SIG-M5 treated with dmso at 0.1 percent for 504 hours (cell line): ENCODE data around the gene PLA2G2C.
"Not testable (repeated sequence)": the region's sequence is repeated elsewhere in the genome, so short reads cannot be mapped to it uniquely, and the experiment has no call there.

Experiments
- DNase-seq: peaks from one replicate; lab custom pipeline; 2025; ENCODE audit not compliant: unreplicated experiment; lab: John Stamatoyannopoulos, UW

PLA2G2C gene

DNA sequence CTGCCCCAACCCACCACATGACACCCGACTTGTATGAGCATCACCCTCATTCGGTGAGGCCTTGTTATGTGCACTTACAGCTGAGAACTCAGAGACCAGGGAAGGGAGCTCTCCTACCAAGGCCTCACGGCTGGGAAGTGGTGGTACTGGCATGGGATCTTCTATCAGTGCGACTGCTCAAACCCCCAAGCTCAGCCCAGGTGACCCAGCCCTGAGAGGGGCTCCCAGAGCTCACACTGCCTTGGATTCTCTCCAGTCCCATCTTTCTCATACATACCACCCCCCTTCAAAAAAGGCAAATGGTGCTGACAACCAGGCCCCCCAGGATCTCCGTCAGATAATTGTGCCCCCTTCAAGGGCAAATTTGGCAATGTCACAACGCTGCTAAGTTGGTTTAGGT lies 48.0 kb downstream of the PLA2G2C start:
- DNase-seq = no peak

DNA sequence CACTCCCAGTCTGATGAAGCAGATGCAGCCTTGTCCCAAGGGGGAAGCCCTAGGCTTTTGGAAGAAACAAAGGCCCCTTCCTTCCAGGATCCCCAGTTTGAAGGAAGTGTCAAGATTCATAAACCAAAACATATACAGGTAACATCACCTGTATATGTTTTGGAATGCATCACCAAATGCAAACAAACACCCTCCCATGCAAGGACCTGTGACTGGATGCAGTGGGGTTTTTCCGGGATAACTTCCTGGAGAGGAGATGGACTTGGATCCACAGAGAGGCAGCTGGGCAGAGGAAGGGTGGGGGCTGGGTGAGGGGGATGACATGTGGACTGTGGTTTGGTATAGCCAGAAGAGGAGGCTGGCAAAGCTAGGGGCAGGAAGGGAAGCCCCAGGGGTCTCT lies 48.7 kb downstream of the PLA2G2C start:
- no peak for DNase-seq

- no peak for DNase-seq
Observed at GRCh38 chr1:20137055-20137454, 49.3 kb downstream of the PLA2G2C start.

DNA sequence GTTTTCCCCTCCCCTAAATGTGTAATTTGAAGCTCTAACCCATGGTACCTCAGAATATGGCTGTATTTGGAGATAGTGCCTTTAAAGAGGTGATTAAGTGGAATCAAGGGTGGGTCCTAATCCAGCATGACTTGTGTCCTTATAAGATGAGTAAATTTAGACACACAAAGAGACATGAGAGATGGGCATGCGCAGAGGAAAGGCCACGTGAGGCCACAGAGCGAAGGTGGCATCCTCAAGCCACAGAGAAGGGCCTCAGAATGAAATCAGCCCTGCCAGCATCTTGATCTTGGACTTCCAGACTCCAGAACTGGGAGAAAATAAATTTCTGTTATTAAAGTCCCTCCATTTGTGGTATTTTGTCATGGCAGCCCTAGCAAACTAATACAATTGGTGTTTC lies 50.1 kb downstream of the PLA2G2C start:
- DNase-seq = no peak

- no peak for DNase-seq
Observed at GRCh38 chr1:20134995-20135394, 51.3 kb downstream of the PLA2G2C start.

DNA sequence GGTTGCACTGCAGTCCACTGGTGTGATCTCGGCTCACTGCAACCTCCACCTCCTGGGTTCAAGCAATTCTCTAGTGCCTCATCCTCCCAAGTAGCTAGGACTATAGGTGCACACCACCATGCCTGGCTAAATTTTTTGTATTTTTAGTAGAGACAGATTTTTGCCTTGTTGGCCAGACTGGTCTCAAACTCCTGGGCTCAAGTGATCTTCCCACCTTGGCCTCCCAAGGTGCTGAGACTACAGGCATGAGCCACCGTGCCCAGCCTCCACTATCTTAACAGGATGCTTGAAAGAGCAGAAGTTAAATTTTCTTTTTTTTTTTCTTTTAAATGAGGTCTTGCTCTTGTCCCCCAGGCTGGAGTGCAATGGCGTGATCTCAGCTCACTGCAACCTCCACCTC lies 55.8 kb downstream of the PLA2G2C start:
- DNase-seq = not testable (repeated sequence)

DNA sequence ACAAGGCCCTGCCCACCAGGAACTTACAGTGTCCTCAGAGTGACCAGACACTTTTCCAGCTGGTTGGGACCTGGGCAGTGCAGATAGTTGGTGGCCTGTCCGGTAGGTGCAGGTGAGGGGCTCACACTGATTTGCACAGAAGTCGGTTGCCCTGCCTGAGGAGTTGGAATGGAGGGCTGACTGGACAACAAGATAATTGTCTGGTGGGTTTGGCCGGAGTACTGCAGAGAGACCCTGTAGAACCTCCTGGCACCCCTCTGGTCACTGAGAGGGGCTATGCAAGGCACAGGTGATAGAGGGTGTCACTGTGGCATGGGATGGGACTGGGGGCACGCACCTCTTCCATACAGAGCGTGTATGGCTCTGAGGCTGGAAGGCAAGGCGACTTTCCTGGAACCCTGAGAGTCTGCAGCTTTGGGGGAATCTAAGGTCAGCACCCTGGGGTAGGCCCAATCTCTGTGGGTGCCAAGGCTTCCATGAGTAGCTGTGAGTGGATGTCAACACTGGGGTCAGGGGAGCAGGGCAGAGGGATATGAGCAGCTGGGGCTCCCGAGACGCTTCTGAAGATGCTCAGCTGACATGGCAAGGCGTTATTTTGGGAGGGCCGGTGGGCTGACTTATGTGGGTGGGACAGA lies 59.4 kb downstream of the PLA2G2C start:
- no peak for DNase-seq

DNA sequence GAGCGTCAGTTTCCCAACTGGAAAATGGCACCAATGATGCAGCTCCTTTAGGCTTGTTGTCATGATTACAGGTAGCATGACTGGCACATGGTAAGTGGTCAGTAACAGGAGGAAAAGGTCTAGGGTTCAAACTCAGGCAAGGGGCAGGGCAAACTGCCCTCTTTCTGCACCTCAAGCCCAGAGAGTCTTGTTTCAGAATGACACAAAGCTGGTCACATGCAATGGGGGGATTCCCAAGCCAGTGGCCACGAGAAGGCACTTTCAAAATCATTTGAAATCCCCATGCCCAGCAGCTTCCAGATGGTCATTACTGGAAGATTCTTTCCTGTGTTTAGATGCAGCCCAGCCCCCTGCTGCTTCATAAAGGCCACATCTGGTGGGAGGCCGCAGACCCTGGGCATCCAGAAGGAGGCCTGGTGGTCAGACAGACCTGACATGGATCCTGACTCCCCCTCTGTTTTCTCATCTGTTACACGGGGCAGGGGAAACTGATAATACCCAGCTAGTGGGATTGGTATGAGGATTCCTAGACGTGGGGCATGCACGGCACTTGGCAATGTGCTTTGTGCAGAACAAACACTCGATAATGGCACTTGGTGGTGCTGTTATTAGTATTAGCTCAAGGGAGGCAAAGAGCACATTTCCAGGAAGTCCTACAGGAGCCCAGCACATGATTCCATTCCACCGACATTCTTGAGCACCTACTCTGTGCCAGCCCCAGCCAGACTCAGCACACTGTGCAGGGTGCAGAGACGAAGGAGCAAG lies 60.1 kb downstream of the PLA2G2C start:
- no peak for DNase-seq

- DNase-seq = no peak
Observed at GRCh38 chr1:20125100-20125499, 61.2 kb downstream of the PLA2G2C start.

GRCh38 chr1:20124456-20125057 lies 61.8 kb downstream of the PLA2G2C start:
- DNase-seq = no peak

DNA sequence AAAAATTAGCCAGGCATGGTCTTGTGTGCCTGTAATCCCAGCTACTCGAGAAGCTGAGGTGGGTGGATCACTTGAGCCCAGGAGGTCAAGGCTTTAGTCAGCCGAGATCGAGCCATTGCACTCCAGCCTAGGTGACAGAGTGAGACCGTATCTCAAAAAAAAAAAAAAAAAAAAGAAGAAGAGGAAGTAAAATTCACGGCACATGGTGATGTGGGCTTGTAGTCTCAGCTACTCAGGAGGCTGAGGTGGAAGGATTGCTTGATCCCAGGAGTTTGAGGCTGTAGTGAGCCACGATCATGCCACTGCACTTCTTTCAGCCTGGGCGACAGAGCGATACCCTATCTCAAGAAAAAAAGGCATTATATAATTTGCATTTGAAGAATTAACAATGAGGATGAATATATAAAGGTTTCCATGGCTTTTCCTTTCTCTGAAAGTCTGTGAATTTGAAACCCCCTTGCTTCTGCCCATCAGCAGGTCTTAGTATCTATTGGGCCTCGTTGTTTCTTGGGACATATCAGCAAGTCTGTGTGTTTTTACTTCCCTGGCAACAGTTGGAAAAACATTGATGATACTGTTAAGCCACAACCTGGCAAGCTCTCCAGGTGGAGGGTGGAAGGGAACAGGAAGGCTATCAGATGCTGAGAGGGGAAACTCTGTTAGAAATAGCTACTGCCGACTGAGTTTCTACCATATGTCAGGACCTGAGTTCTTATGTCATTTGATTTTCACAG lies 62.4 kb downstream of the PLA2G2C start:
- no peak for DNase-seq

GRCh38 chr1:20120796-20121195 lies 65.5 kb downstream of the PLA2G2C start:
- no peak for DNase-seq

- no peak for DNase-seq
Observed at GRCh38 chr1:20119347-20119746, 67.0 kb downstream of the PLA2G2C start, which contains the start of gene PLA2G2D. Gene PLA2G2D, minus strand, starts transcription at chr1:20119536. Its CDS starts 38 bp downstream, at chr1:20119498.

GRCh38 chr1:20117236-20117635 lies 69.1 kb downstream of the PLA2G2C start:
- no peak for DNase-seq

GRCh38 chr1:20115916-20116315 lies 70.4 kb downstream of the PLA2G2C start:
- no peak for DNase-seq

DNA sequence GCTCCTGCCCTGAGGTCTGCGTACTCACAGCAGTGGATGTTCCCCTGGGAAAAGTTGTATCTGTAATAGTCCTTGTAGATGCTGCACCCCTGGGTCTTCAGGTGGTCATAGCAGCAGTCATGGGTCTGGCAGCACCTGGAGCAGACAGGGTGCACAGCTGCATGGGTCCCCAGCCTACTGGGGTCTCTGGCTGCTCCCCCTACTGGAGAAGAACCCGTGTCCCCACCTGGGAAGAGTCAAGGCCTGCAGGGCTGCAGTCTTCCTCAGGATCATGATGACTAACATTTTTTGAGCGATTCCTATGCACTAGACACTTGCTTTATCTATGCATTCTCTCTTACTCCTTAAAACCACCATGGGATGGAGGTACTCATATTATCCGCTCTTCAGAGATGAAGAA lies 70.8 kb downstream of the PLA2G2C start:
- DNase-seq = no peak

- DNase-seq = no peak
Observed at GRCh38 chr1:20114021-20114648, 72.2 kb downstream of the PLA2G2C start.
